HEK293 (cell line): ENCODE data around the gene TRAPPC2.

Source experiments
- CTCF ChIP-seq: fragments of 450-650 bp; formaldehyde crosslinking; IDR thresholded peaks from 2 replicates; pipeline ENCODE4 v1.5.1; 2016; ENCODE audit warnings: missing biosample characterization, missing genetic modification characterization
- GLI4 ChIP-seq: fragments of 450-650 bp; formaldehyde crosslinking; IDR thresholded peaks from 2 replicates; pipeline ENCODE4 v1.5.1; 2016; ENCODE audit warnings: missing biosample characterization, missing genetic modification characterization
- KLF9 ChIP-seq: fragments of 450-650 bp; formaldehyde crosslinking; IDR thresholded peaks from 2 replicates; pipeline ENCODE4 v1.5.1; 2016; ENCODE audit warnings: missing biosample characterization, missing genetic modification characterization, low read depth
- RBAK ChIP-seq: fragments of 450-650 bp; formaldehyde crosslinking; IDR thresholded peaks from 2 replicates; pipeline ENCODE4 v1.5.1; 2016; ENCODE audit warnings: missing biosample characterization, missing genetic modification characterization
- ZNF274 ChIP-seq, 2 experiments: fragments of 200-500 bp in 1 of 2; fragments of 450-650 bp in 1 of 2; sonication (Bioruptor generic) in 1 of 2; formaldehyde crosslinking in 1 of 2; IDR thresholded peaks; 2 replicates each; pipeline versions ENCODE4 v1.5.1 to v1.6.1; 2014 to 2016; ENCODE audit warnings: borderline replicate concordance in 1 of 2, inconsistent platforms in 1 of 2, low read length in 1 of 2, missing biosample characterization in 1 of 2, missing genetic modification characterization in 1 of 2
- ZNF394 ChIP-seq: fragments of 450-650 bp; formaldehyde crosslinking; IDR thresholded peaks from 2 replicates; pipeline ENCODE4 v1.5.1; 2016; ENCODE audit warnings: missing biosample characterization, missing genetic modification characterization, mild to moderate bottlenecking, moderate library complexity, borderline replicate concordance
- ZNF658 ChIP-seq: fragments of 450-650 bp; formaldehyde crosslinking; IDR thresholded peaks from 2 replicates; pipeline ENCODE4; 2016; ENCODE audit warnings: missing biosample characterization, missing genetic modification characterization
- TF ChIP-seq, protein P1 (sequence below): fragments of 450-650 bp; formaldehyde crosslinking; IDR thresholded peaks from 2 replicates; pipeline ENCODE4 v1.5.1; 2016; ENCODE audit warnings: missing biosample characterization, missing genetic modification characterization

- no peak for TF ChIP-seq GLI4 (tag by site-specific recombination)
- no peak for TF ChIP-seq KLF9
- TF ChIP-seq CTCF (tag by site-specific recombination): no peak
- TF ChIP-seq ZNF274 (IDR thresholded peaks at IDR 0.05; ENCODE audit: low read length): no peak
- no peak for TF ChIP-seq ZNF274 (tag by site-specific recombination; IDR thresholded peaks at IDR 0.05; ENCODE audit: borderline replicate concordance)
- no peak for TF ChIP-seq RBAK (tag by site-specific recombination)
- TF ChIP-seq, protein P1, sequence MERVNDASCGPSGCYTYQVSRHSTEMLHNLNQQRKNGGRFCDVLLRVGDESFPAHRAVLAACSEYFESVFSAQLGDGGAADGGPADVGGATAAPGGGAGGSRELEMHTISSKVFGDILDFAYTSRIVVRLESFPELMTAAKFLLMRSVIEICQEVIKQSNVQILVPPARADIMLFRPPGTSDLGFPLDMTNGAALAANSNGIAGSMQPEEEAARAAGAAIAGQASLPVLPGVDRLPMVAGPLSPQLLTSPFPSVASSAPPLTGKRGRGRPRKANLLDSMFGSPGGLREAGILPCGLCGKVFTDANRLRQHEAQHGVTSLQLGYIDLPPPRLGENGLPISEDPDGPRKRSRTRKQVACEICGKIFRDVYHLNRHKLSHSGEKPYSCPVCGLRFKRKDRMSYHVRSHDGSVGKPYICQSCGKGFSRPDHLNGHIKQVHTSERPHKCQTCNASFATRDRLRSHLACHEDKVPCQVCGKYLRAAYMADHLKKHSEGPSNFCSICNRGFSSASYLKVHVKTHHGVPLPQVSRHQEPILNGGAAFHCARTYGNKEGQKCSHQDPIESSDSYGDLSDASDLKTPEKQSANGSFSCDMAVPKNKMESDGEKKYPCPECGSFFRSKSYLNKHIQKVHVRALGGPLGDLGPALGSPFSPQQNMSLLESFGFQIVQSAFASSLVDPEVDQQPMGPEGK (tag by site-specific recombination): no peak
- TF ChIP-seq ZNF658 (tag by site-specific recombination): no peak
- TF ChIP-seq ZNF394: no peak
Measured at GRCh38 chrX:13770013-13770535, 35.7 kb upstream of the TRAPPC2 start.
